Measurements from ENCODE around the gene KLHL26. TPM values are rescaled to one million over a fixed set of nuclear protein-coding genes. Genes with fewer than 3 reads are reported as not detected.

KLHL26 gene
- total RNA-seq, 1 experiment from 2014 or later: 10.7 TPM

DNA sequence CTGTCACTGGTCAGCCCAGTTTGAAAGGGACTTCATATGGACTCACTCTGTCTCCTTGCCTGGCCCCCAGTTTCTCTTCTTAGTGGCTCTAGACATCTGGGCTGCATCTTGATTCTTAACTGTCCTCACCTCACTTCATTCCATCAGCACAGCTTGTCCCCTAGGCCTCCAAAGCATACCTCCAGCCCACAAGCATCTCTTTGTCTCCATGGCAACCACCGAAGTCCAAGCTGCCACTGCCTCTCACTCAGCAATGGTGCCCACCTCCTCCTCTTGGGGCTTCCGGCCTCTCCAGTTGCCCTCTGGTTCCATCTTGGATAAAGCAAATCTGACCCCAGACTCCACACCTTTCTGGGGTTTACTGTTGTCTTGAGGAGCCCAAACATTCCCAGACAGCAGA lies 9.9 kb upstream of the KLHL26 start:
- H3K27me3 ChIP-seq (ENCODE audit: insufficient read depth, low read length): no peaks in the 10 kb centered on the region
- H4K8ac ChIP-seq (replicated peaks; ENCODE audit: insufficient read length, low read depth, low read length): no peak overlapping the region
- H3K4me3 Mint-ChIP-seq: no peak overlapping the region
- H2BK5ac ChIP-seq (ENCODE audit: insufficient read length, low read length): no peak overlapping the region
- H3K4me2 ChIP-seq (ENCODE audit: insufficient read depth, insufficient read length, low read length): no peak overlapping the region
- H4K91ac ChIP-seq (ENCODE audit: insufficient read length, low read depth, low read length): no peak overlapping the region
- H3K9ac ChIP-seq (ENCODE audit: extremely low read depth, insufficient read length, low read length): no peak overlapping the region
- no peak overlapping the region for H3T11ph ChIP-seq (ENCODE audit: low read length)
- H3K79me2 ChIP-seq (ENCODE audit: insufficient read depth, low read length): no peaks in the 10 kb centered on the region
- no peak overlapping the region for H2BK120ac ChIP-seq (ENCODE audit: low read depth, low read length, poor library complexity, severe bottlenecking)
- H3K27ac Mint-ChIP-seq: no peak overlapping the region
- TF ChIP-seq, protein P1, sequence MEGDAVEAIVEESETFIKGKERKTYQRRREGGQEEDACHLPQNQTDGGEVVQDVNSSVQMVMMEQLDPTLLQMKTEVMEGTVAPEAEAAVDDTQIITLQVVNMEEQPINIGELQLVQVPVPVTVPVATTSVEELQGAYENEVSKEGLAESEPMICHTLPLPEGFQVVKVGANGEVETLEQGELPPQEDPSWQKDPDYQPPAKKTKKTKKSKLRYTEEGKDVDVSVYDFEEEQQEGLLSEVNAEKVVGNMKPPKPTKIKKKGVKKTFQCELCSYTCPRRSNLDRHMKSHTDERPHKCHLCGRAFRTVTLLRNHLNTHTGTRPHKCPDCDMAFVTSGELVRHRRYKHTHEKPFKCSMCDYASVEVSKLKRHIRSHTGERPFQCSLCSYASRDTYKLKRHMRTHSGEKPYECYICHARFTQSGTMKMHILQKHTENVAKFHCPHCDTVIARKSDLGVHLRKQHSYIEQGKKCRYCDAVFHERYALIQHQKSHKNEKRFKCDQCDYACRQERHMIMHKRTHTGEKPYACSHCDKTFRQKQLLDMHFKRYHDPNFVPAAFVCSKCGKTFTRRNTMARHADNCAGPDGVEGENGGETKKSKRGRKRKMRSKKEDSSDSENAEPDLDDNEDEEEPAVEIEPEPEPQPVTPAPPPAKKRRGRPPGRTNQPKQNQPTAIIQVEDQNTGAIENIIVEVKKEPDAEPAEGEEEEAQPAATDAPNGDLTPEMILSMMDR (conservative IDR thresholded peaks at IDR 0.05): no peak
- no peaks in the 10 kb centered on the region for H3K9me3 ChIP-seq (ENCODE audit: control insufficient read depth, low read depth, low read length)
- H3K4ac ChIP-seq (ENCODE audit: low read depth, low read length): no peak overlapping the region
- no peak overlapping the region for H2AK5ac ChIP-seq (ENCODE audit: insufficient read length, low read length)
- no peaks in the 10 kb centered on the region for H3K4me1 Mint-ChIP-seq
- no peaks in the 10 kb centered on the region for H3K79me1 ChIP-seq (ENCODE audit: insufficient read depth, low read depth, low read length, poor library complexity, severe bottlenecking)
- no peaks in the 10 kb centered on the region for H4K20me1 ChIP-seq (ENCODE audit: control insufficient read depth, insufficient read depth, insufficient read length)
- no peak overlapping the region for H3K14ac ChIP-seq (ENCODE audit: insufficient read depth, low read length)
- H3K9me3 Mint-ChIP-seq: no peaks in the 10 kb centered on the region; a peak in 1 of 5 replicates
- H2AFZ ChIP-seq (ENCODE audit: low read length): no peak overlapping the region
- DNase-seq: no peak
- H3K4me1 ChIP-seq (ENCODE audit: insufficient read depth, low read length): no peaks in the 10 kb centered on the region
- no peak overlapping the region for H3K56ac ChIP-seq (ENCODE audit: insufficient read length, low read depth, low read length)
- H3K27me3 Mint-ChIP-seq (ENCODE audit: low read depth): peaks cover 54% of the 10 kb centered on the region
- no peaks in the 10 kb centered on the region for H3K23me2 ChIP-seq (ENCODE audit: insufficient read length, low read depth, low read length, poor library complexity, severe bottlenecking)
- no peak overlapping the region for H3K23ac ChIP-seq (ENCODE audit: insufficient read length, low read depth, low read length)
- H4K5ac ChIP-seq (ENCODE audit: insufficient read length, low read depth, low read length): no peak overlapping the region
- H2BK15ac ChIP-seq (ENCODE audit: low read depth, low read length): no peak overlapping the region
- H2BK12ac ChIP-seq (ENCODE audit: insufficient read length, low read depth, low read length): no peak overlapping the region
- H3K27ac ChIP-seq (ENCODE audit: insufficient read length, low read depth, low read length): no peak overlapping the region
- H3K18ac ChIP-seq (ENCODE audit: insufficient read length, low read depth, low read length): no peak overlapping the region
- H2BK20ac ChIP-seq (ENCODE audit: low read depth, low read length, poor library complexity, severe bottlenecking): no peak overlapping the region
- WGBS (ENCODE audit: extremely low coverage, insufficient read length, low lambda C conversion rate): no CpG with 5 or more reads among the region's 2 CpGs
- H3K36me3 Mint-ChIP-seq (ENCODE audit: insufficient read depth in 1 of 3, low read depth in 3 of 3): no peaks in the 10 kb centered on the region

Measured in H9 (cell line).